Activated T-cell treated with anti-CD3 and anti-CD28 coated beads, Interleukin-2, amount 50 U/mL, for 24 hours (primary cell): Measurements from ENCODE around the gene EEF2KMT.
A peak's percentile ranks its signal among the peaks of the same experiment; 100 is the strongest.
"Not testable (repeated sequence)": the region's sequence is repeated elsewhere in the genome, so short reads cannot be mapped to it uniquely, and the experiment has no call there.

Experiments
- DNase-seq: peaks from one replicate; pipeline ENCODE4 v3.0.0-alpha.2; 2020
- H3K27ac Mint-ChIP-seq: 2 replicates; pipeline ENCODE4 v1.8.0; 2020; ENCODE audit warnings: mild to moderate bottlenecking, mixed read lengths
- H3K27me3 Mint-ChIP-seq: 2 replicates; pipeline ENCODE4 v1.8.0; 2020; ENCODE audit warnings: mixed read lengths
- H3K36me3 Mint-ChIP-seq: 2 replicates; pipeline ENCODE4 v1.8.0; 2020; ENCODE audit warnings: low read depth, mixed read lengths
- H3K4me1 Mint-ChIP-seq: 2 replicates; pipeline ENCODE4 v1.8.0; 2020; ENCODE audit warnings: low read depth, mixed read lengths
- H3K4me3 Mint-ChIP-seq: 2 replicates; pipeline ENCODE4 v1.8.0; 2020; ENCODE audit warnings: mild to moderate bottlenecking, moderate library complexity, mixed read lengths
- H3K9me3 Mint-ChIP-seq: 2 replicates; pipeline ENCODE4 v1.8.0; 2020; ENCODE audit warnings: mixed read lengths

Gene EEF2KMT

GRCh38 chr16:5097470-5098220, at the start of gene EEF2KMT:
Gene EEF2KMT, minus strand, starts transcription at chr16:5097795. Its CDS starts 56 bp downstream, at chr16:5097739.
- Mint-ChIP-seq H3K4me1 (peaks cover 23% of the 10 kb centered on the region), H3K27ac (peak within 1 kb of the TSS; percentile 97), H3K36me3 (peaks cover 26% of the 10 kb centered on the region), H3K4me3 (peak within 1 kb of the TSS; percentile 90)
- not testable (repeated sequence) for H3K9me3 Mint-ChIP-seq, H3K27me3 Mint-ChIP-seq
- peak; percentile 98 for DNase-seq

GRCh38 chr16:5144621-5144956, 47.0 kb upstream of the EEF2KMT start:
- H3K9me3 Mint-ChIP-seq, H3K27ac Mint-ChIP-seq, H3K4me1 Mint-ChIP-seq, H3K4me3 Mint-ChIP-seq, H3K36me3 Mint-ChIP-seq, DNase-seq: not testable (repeated sequence)
- peaks cover 18% of the 10 kb centered on the region for H3K27me3 Mint-ChIP-seq

- DNase-seq, result no peak
- Mint-ChIP-seq H3K27me3 (peaks cover 22% of the 10 kb centered on the region), H3K27ac (no peak overlapping the region), H3K36me3 (no peaks in the 10 kb centered on the region), H3K4me1 (no peaks in the 10 kb centered on the region), H3K9me3 (no peaks in the 10 kb centered on the region), H3K4me3 (no peak overlapping the region)
These were observed 46.4 kb upstream of the EEF2KMT start for GRCh38 chr16:5143761-5144620.

GRCh38 chr16:5140151-5140550, 42.6 kb upstream of the EEF2KMT start:
- H3K27ac Mint-ChIP-seq, DNase-seq, H3K9me3 Mint-ChIP-seq, H3K4me1 Mint-ChIP-seq, H3K36me3 Mint-ChIP-seq, H3K4me3 Mint-ChIP-seq: not testable (repeated sequence)
- H3K27me3 Mint-ChIP-seq, result peaks cover 37% of the 10 kb centered on the region

- not testable (repeated sequence) for H3K4me3 Mint-ChIP-seq, DNase-seq, H3K9me3 Mint-ChIP-seq, H3K27ac Mint-ChIP-seq, H3K36me3 Mint-ChIP-seq, H3K4me1 Mint-ChIP-seq
- peaks cover 55% of the 10 kb centered on the region for H3K27me3 Mint-ChIP-seq
These were observed 37.3 kb upstream of the EEF2KMT start for GRCh38 chr16:5134739-5135452.

- DNase-seq, H3K9me3 Mint-ChIP-seq, H3K4me1 Mint-ChIP-seq, H3K36me3 Mint-ChIP-seq, H3K27ac Mint-ChIP-seq, H3K4me3 Mint-ChIP-seq: not testable (repeated sequence)
- H3K27me3 Mint-ChIP-seq, result peaks cover 58% of the 10 kb centered on the region
These were observed 35.5 kb upstream of the EEF2KMT start for GRCh38 chr16:5132915-5133600.

- H3K4me3 Mint-ChIP-seq, H3K27ac Mint-ChIP-seq, DNase-seq, H3K9me3 Mint-ChIP-seq, H3K4me1 Mint-ChIP-seq, H3K36me3 Mint-ChIP-seq: not testable (repeated sequence)
- H3K27me3 Mint-ChIP-seq, result peaks cover 51% of the 10 kb centered on the region
These were observed 33.9 kb upstream of the EEF2KMT start for GRCh38 chr16:5131467-5132004.

GRCh38 chr16:5117300-5118087, 19.9 kb upstream of the EEF2KMT start:
- DNase-seq, result peak; percentile 42
- Mint-ChIP-seq H3K4me3 (peak overlapping the region; percentile 29), H3K4me1 (peaks cover 13% of the 10 kb centered on the region), H3K27me3 (peaks cover 37% of the 10 kb centered on the region)
- H3K9me3 Mint-ChIP-seq, H3K36me3 Mint-ChIP-seq, H3K27ac Mint-ChIP-seq: not testable (repeated sequence)

GRCh38 chr16:5116780-5117295, 19.2 kb upstream of the EEF2KMT start:
- H3K27me3 Mint-ChIP-seq, result peaks cover 37% of the 10 kb centered on the region
- not testable (repeated sequence) for H3K4me3 Mint-ChIP-seq, H3K36me3 Mint-ChIP-seq, H3K9me3 Mint-ChIP-seq, H3K27ac Mint-ChIP-seq, DNase-seq
- H3K4me1 Mint-ChIP-seq, result peaks cover 13% of the 10 kb centered on the region

- not testable (repeated sequence) for H3K9me3 Mint-ChIP-seq, H3K36me3 Mint-ChIP-seq, DNase-seq, H3K4me1 Mint-ChIP-seq, H3K27me3 Mint-ChIP-seq, H3K27ac Mint-ChIP-seq, H3K4me3 Mint-ChIP-seq
These were observed 13.3 kb upstream of the EEF2KMT start for GRCh38 chr16:5110933-5111332.

GRCh38 chr16:5108505-5109158, 11.0 kb upstream of the EEF2KMT start:
- Mint-ChIP-seq H3K27me3 (peaks cover 5% of the 10 kb centered on the region), H3K4me3 (no peak overlapping the region), H3K36me3 (no peaks in the 10 kb centered on the region), H3K4me1 (no peaks in the 10 kb centered on the region), H3K9me3 (no peaks in the 10 kb centered on the region), H3K27ac (no peak overlapping the region)
- DNase-seq, result no peak

- not testable (repeated sequence) for DNase-seq, H3K36me3 Mint-ChIP-seq, H3K27ac Mint-ChIP-seq, H3K27me3 Mint-ChIP-seq, H3K4me1 Mint-ChIP-seq, H3K4me3 Mint-ChIP-seq, H3K9me3 Mint-ChIP-seq
These were observed 7.4 kb upstream of the EEF2KMT start for GRCh38 chr16:5105039-5105438.
